Epithelial cell of proximal tubule (primary cell): Measurements from ENCODE around the gene MED17. TPM values are rescaled to one million over a fixed set of nuclear protein-coding genes. Genes with fewer than 3 reads are reported as not detected.
"Not testable (repeated sequence)": the region's sequence is repeated elsewhere in the genome, so short reads cannot be mapped to it uniquely, and the experiment has no call there.

Source experiments
- DNase-seq: peaks from one replicate; pipeline ENCODE4 v3.0.0-alpha.2; 2011; ENCODE audit warnings: low read depth
- H3K4me3 ChIP-seq: 2 replicates; pipeline ENCODE4 v1.5.1; 2011; ENCODE audit warnings: low read depth, mild to moderate bottlenecking, low read length
- CTCF ChIP-seq: conservative IDR thresholded peaks from 2 replicates; pipeline ENCODE4 v1.5.1; 2012; ENCODE audit warnings: low read depth, mild to moderate bottlenecking, low read length
- total RNA-seq: library from RNA; depleted of rRNA; stranded (reverse); fragments of >200 nt; gene quantifications from 2 replicates; pipeline ENCODE4 v1.2.3, GENCODE V29; 2015

Gene MED17
- total RNA-seq, 1 donor from 2014 or later: 26.9 TPM

GRCh38 chr11:93740031-93740729 lies 43.9 kb upstream of the MED17 start:
- no peak for TF ChIP-seq CTCF
- no peak for DNase-seq

GRCh38 chr11:93740730-93741093 lies 43.4 kb upstream of the MED17 start:
- no peak for TF ChIP-seq CTCF
- DNase-seq: no peak
- H3K4me3 ChIP-seq: peak overlapping the region; percentile 90

More at GRCh38 chr11:93740031-93740729, 43.9 kb upstream of the MED17 start:
- H3K4me3 ChIP-seq: peak overlapping the region; percentile 90

GRCh38 chr11:93741094-93741881 lies 42.8 kb upstream of the MED17 start, which contains the start of the genes C11orf54 and TAF1D:
C11orf54 (plus strand) TSS chr11:93741672; CDS start chr11:93747394, 5,722 bp downstream.
TAF1D (minus strand) TSS chr11:93741495; CDS start chr11:93739304, 2,191 bp downstream.
- peak within 1 kb of the TSS; percentile 90 for H3K4me3 ChIP-seq
- peak; percentile 20 for TF ChIP-seq CTCF
- DNase-seq: peak; percentile 80

- peak; percentile 83 for DNase-seq
- TF ChIP-seq CTCF: no peak
- peak overlapping the region; percentile 90 for H3K4me3 ChIP-seq
Observed at GRCh38 chr11:93741882-93742226, 42.2 kb upstream of the MED17 start.

- TF ChIP-seq CTCF: no peak
Observed at GRCh38 chr11:93743291-93743690, 40.8 kb upstream of the MED17 start.

GRCh38 chr11:93744669-93745004 lies 39.4 kb upstream of the MED17 start:
- peak overlapping the region; percentile 51 for H3K4me3 ChIP-seq
- no peak for DNase-seq
- TF ChIP-seq CTCF: no peak

More at GRCh38 chr11:93743291-93743690, 40.8 kb upstream of the MED17 start:
- no peak for DNase-seq
- peak overlapping the region; percentile 90 for H3K4me3 ChIP-seq

GRCh38 chr11:93745005-93745755 lies 38.9 kb upstream of the MED17 start:
- not testable (repeated sequence) for DNase-seq
- H3K4me3 ChIP-seq: peak overlapping the region; percentile 51
